NCI-H345 (cell line): ENCODE results near the gene HIVEP1.

Experiments used
- DNase-seq: peaks from one replicate; lab custom pipeline; 2025; lab: John Stamatoyannopoulos, UW

HIVEP1 gene

DNA sequence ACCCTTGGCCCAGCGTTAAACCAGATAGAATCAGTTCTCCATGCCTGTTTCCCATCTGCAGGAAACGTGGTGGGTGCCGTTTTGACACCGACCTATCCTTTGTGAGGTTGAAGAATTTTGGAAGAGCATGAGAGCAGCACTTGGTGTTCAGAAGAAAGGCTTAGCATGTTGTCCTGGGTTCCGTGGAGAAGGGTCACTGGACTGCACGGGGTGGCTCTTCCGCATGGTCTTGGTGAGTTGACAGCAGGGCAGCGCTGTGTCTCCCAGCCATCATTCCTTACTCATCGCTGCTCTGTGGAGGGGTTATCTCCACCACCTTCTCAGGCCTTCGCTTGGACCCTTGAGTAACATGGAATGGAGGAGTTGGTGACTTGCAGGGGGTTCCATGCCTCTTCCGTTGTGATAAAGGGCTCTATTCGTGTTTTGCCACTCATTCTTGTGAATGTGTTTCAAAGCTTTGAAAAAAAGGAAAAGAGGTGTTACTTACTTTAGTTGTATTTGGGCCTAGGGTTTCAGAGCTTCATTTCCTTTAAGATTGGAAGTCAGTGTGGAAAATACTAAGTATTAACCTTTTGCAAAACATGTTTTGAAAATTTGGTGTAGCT, 8.2 kb downstream of the HIVEP1 start:
- DNase-seq: no peak

DNA sequence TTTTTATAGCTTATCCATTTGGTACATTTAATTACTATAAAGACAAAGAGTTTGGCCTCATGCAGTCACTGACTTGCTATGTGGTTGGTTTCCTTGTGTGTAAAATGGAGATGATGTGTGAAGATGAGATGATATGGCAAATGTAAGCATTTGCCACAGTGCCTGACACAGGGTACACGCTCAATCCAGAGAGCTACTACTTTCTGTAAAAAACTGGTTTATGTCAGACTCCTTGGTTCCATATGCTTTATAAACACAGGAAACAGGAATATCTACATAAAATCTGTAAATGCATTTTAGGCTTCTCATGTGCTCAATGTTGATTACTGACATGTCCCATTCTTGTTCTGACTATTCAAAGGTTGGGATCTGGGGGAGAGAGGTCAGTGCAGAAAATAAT, 10.4 kb downstream of the HIVEP1 start:
- DNase-seq: no peak

DNA sequence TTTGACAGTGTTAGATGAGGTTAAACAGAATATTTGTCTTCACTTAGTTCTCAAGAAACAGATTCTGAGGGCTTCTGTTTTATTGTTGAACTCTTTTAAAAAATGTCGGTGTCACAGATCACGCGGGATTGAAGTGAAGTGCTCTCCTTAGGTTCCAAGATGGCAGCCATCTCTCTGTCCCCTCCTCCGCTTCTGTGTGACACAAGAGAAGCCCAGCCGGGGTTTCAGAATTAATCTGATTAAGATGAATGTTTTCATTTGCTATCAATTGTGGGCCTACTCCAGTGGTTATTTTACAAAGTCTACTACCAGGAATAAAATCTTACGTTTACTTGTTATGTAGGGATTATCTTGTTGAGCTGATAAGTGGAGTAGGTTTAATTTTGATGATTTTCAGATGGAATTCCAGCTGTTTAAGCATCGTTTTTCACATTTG, 10.9 kb downstream of the HIVEP1 start:
- no peak for DNase-seq

DNA sequence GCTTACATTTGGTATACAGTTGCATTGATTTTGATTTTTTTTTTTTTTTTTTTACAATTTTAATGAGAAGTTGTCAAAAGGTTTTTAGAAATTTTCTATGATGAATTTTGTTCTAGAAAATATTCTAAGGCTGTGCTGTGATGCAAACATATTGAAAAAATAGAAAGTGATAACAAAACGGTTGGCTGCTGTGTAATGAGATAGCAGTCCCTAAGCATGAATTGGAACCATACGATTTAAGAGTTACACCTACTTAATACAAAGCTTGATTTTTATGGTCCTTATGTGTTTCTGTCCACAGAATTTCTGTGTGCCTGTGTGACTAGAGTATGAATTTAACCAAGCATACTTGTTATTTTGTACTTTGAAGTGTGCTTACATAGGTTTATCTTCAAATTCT, 12.1 kb downstream of the HIVEP1 start:
- DNase-seq: no peak

DNA sequence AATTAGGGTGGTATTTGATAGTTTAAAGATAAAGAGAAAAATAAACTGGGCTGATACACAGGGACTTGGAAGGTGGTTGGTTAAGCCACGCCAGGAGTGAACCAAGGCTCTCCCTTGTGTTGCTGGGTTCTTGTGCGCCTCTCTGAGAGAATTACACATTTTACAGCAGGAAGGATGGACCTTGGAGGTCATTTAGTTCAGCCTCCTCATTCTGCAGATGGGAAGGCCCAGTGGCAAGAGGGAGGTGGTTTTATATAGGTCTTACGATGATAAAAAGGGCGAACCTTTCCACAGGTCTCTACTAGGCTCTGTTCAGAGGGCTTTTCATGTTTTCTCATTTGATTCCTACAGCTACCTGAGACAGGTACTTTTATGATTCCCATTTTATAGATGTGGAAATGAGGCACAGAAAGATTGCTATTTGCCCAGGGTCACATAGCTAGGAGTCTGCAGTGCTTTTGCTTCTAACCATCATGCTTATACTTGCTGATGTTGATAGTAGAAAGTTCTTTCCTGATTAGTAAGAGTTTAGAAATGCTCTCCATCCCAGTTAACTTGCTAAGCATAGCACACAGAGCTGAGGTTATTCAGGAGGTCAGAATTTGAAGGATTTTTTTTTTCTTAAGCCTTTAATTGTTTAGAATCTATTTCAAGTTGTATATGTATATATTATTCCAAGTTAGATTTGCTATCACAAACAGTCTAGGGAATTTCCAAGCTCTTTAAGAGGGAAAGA, 12.8 kb downstream of the HIVEP1 start:
- DNase-seq: no peak

DNA sequence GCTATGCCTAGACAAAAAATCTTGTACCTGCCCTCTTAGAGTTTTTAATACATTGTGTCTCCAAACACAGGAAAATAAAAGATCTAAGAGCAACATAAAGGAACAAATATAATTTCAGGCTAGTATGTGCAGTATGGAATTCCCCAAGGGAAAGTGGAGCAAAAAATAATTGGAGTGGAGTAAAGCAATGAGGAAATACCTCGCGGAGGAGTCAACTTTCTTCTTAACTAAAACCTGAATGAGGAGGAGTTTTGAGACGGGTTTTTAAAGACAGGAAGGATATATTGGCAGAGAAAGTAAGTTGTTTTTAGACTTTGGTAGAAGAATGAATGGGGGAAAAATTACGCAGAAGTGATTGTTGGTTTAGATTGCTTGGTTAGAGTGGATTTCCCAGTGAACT, 14.0 kb downstream of the HIVEP1 start:
- DNase-seq: no peak

DNA sequence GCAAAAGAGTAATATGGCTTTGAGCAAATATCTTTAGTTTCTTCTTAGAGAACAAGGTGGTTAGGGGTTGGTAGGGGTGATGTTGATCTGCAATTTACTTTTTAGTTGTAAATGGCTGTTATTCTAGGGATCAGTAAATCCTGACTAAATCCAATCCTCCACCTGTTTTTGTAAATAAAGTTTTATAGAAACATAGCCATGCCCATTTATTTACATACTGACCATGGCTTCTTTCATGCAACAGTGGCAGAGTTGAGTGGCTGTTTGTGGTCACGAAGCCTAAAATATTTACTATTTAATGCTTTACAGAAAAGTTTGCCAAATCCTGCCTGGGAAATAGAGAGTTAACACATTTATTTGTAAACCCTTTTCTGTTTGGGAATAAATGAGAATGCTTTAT, 14.7 kb downstream of the HIVEP1 start:
- no peak for DNase-seq

DNA sequence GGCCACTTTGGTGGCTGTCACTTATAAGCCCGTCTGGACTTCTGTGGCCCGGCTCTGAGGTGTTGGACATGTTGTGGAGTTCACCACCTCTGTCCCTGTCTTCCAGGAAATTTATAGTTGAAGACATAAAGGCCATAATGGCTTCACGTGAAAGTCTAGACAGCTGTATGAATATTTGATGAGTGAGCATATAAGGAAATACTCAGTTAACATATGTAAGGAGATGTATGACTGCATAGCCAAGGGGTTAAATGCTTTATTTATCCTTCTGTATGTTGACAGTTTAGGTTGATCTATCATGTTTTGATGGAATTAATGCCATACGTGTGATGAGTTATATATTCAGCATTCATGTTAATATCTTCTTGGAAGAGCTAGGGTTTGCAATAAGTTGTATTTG, 16.1 kb downstream of the HIVEP1 start:
- no peak for DNase-seq

DNA sequence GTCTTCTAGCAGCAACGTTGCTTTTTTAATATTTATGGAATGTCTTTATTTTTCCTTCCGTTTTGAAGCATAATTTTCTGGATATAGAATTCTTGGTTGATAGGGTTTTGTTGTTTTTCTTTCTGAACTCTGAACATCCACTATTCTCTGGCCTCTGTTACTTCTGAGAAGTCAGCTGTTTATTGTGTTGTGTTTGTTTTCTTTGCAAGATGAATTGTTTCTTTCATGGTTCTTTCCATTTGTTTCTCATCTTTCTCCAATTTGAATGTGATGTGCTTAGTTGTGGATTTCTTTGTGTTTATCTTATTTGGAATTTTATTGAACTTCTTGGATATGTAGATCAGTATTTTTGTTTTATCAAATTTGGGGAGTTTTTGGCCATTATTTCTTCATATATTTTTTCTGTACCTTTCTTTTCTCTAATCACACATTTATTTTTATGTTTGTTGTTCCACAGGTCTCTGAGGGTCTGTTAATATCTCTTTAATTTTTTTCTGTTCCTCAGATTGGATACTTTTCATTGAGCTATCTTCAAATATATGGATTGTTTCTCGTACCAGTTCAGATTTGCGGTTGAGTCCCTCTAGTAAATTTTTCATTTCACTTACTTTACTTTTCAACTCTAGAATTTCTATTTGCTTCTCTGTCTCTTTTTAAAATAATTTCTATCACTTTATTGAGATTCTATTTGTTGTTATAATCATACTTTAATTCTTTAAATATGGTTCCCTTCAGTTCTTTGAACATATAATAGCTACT, 18.0 kb downstream of the HIVEP1 start:
- DNase-seq: no peak

DNA sequence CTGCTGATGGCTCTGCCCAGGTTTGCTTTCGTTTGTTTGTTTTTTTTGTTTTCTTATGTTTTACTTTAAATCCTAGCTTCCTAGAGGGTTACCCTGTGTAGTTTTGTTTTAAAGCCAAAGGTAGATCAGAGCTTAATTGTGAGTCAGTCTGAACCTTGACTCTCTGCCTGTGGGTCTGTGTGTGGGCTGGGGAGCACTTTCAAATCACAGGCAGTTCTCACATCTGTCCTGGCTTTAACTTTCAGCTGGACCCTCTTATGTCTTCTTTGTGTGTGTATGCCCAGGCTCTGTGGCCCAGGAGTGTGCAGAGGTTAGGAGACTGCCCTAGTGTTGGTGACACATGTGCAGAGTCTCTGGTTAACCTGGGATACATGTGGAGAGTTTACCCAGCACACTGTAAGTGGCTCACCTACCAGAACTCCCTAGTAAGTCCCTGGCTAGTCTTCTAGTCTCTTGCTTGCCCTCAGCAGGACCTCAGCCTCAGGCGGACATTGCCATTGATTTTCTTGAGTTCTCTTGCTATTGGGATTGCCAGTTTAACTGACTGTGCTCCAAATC, 19.0 kb downstream of the HIVEP1 start:
- no peak for DNase-seq

DNA sequence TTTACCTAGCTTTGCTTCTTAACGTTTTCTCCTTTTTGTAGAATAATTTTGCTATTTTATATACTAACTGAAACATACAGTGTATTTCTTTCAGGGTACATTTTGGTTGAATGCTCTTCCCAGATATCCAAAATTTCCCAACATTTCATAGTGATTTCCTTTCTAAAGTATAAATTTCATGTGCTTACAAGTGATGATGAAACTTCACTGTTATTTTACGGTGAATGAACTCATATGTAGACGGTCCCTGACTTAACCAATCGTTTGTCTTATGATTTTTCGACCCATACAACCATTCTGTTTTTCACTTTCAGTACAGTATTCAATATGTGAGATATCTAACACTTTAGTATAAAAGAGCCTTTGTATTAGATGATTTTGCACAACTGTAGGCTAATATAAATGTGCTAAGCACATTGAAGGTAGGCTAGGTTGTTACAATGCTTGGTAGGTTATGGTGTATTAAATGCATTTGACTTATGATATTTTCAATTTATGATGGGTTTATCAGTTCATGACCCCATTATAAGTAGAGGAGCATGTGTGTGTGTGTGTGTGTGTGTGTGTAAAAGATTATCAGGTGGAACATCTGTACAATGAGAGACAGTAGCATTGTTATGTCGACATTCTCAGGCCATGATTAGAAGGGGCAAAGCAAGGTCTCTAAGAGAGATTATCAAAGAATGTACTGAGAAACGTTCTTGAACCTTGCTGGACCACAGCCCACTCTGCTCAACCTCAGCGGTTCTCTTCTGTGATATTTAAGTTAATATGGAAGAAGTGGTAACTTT, 20.9 kb downstream of the HIVEP1 start:
- DNase-seq: no peak

DNA sequence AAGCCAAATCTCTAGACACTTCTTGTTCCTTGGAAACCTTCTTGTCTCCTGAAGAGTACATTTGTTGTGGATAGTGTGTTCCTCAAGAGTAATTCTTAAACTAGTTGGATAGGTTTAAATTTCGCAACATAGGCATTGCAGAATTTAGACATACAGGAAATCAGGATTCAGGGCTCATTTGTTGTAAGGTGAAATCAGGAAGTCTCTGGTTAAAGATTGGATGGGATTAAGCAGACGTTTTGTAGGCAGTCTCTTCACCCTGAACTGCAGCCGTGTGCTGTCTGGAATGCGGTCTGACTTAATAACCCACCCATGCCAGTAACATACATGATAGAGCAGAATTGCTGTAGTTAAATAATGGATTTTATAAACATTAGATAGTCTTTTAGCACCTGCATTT, 21.7 kb downstream of the HIVEP1 start:
- DNase-seq: no peak

DNA sequence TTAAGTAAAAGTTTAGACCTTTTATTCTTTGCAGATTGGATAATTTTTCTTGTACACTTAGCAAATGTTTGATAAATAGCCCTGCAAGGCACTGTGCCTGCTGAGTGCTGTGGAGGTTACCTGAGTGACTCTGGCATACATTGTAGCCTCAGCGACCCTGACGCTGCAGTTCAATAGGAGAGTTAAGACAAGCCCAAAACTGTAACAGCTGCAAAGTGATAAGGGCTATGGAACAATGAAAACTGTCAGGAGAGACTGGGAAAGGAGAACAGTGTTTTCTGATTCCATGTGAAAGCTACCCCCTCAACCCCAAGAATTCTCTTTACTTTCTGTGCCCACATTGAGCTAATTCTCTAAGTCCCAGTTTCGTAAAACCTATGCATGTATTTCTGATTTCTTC, 22.2 kb downstream of the HIVEP1 start:
- no peak for DNase-seq

DNA sequence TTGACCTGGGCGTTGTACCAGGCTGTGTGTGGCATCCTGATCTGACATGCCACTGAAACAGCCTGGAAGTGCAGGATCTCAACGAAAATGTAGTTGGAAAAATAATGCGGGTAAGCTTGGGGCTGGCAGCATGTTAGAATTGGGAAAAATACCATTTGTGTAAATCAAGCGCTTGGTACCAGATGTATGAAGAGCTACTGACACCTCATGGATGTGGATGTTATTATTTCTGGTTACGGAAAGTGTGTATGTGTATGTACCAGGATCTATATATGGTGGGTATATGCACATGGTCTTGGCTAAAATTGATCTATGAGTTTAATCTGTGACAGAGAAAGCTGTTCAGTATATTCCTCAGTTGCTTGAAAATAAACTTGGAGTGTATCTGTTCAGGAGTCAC, 22.7 kb downstream of the HIVEP1 start:
- no peak for DNase-seq

DNA sequence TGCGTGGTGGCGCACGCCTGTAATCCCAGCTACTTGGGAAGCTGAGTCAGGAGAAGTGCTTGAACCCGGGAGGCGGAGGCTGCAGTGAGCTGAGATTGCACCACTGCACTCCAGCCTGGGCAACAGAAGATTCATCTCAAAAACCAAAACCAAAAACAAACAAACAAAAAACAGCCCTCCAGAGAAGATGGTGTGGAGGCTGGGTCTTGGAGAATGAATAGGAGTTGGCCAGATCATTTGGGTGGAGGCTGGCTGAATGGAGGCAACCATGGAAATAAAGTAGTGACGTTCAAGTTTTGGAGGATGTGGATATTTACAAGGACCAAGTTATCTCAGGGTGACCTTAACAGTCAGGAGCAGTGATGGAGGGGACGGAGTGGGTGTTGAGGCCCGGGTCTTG, 24.7 kb downstream of the HIVEP1 start:
- DNase-seq: no peak

DNA sequence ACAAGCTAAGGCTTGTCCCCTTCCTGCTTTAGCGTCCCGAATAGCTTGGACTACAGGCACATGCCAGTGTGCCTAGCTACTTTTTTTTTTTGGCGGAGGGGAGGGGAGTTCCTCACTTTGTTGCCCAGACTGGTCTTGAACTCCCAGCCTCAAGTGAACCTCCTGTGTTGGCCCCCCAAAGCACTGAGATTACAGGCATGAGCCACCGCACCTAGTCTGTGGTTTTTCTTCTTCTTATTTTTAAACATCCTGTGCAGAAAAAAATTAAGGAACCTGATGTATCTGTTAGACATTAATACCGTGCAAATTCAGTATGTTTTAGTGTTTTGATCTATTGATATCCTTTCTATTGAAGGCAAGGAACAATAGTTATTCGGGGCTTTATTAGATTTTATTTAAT, 25.7 kb downstream of the HIVEP1 start:
- DNase-seq: no peak

DNA sequence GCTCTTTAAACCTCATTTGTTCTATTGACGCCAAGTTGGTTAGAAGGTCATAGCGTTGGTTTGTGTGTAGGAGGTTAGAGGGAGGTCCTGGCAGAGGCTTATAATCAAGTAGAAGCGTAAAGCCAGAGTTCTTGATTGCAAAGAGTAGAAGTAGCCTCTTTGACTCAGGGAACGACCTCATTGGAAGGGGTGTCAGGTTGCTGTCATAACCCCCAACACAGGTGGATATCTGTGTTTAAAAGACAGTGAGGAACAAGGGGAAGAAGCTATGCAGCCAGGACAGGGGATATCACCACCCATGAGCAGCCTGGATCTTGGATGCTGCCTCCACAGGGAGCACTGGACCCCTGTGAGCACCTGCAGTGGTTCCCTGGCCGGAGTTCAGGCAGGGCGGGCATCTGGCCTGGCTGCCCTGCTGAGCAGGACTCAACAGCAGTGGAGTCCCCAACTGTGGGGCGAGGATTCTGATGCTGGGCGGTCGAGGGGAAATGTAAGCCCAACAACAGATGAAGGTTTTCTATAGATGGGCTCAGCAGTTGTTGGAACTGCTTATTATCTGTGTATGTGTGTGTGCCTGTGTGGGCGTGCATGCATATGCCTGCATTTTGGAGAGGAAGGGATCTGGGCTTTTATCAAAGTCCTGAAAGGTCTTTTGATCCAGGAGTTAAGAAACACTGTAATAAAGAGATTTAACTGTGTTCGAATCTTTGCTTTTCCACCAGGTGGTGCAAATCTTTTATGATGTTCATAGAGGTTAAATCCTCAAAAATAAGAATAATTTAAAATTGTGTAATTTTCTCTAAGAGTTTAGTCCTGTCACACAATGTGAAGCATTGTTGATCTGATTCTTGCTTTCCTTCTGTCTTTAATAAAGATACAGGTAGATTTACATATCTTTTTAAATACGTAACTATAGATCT, 27.7 kb downstream of the HIVEP1 start:
- DNase-seq: no peak

DNA sequence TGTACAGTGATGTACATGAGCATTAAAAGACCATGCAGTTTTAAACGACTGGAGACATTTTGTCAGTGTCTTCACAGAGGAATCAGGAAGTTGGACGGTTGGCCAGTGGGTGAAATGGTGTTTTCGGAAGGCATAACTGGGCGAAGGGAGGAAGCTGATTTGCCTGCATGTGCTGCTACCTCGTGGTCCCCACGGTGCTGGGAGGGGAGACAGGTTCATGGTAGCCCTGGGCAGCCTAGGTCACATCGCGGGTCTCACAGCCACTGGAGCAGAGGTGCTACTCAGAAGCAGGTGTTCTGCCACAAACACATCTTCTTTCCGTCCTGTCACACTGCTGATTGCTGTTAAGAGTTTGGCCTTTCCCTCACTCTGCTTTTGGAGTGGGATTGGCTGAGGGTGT, 35.2 kb downstream of the HIVEP1 start:
- no peak for DNase-seq

DNA sequence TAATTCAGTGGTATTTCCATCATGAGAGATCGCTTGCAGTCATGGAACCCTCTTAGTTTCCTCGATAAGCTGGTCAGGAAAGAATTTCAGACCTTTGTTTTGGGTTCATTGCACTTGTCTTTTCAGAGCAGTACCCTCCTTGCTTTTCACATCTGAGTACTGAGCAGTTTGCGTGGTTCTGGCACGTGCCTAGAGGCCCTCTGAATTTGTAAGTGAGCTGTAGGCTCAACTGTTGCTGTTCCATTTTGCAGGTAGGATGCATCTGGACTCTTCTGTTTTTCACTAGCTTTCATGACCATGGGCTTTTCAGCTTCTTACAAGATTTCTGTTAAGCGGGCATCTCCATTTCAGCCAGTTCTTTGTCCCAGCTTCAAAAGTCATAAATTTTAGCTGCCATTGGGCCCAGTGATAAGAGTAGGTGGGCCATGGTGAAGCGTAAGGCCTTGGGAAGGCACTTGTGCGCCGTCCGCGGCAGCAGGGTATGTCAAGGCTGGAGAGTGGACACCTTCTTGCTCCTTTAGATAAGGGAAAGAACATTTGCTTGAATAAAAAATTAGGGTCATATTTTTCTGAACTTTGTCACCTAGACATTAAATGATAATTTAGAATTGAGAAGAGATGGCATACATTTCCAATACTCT, 35.8 kb downstream of the HIVEP1 start:
- DNase-seq: no peak

DNA sequence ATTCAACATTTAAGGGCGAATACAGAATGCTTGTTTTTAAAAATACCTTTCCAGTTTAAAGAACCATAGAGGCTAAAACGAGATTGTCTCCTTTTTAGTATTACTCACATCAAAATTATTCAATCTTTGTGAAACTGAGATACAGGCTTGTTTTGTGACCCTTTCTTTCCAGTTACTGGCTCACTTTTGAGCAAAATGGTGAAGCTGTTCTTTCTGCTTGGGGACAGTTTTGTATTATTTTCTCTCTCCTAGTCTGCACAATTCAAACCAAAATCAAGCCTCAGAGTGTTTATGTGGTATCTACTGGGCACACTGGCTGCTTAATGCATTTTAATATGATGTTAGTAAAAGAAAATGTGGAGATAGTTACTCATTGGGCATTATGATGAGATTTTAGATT, 36.5 kb downstream of the HIVEP1 start:
- no peak for DNase-seq

DNA sequence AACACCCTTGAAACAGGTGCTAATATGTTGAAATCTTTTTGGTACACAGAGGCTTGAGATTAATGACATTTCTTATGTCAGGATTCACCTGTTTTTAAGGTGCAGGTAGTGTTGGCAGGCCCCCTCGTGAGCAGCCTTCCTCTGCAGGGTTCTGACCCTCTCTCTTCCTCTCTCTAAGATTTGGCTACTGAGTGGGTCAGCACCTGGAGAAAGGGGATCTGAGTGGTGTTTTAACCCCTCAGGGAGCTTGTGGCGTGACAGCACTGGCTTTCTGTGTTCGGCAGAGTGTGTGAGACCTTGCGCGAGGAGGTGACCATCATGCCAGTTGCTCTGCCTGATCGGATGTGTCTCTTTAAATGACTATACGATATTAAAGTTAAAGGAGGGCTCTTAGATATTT, 37.1 kb downstream of the HIVEP1 start:
- DNase-seq: no peak
